Liver (tissue), 9 donors: ENCODE results near the gene MYBPC3. TPM values are rescaled to one million over a fixed set of nuclear protein-coding genes. Genes with fewer than 3 reads are reported as not detected.

Experiments
- DNase-seq: peaks from one replicate; pipeline ENCODE4 v3.0.0-alpha.2; 2017; ENCODE audit warnings: low spot score
- H3K27ac ChIP-seq, 2 donors: one replicate each; pipeline ENCODE4 v1.7.0; 2013; ENCODE audit warnings: inconsistent platforms in 2 of 2, low read length in 2 of 2, control low read depth in 1 of 2, low read depth in 1 of 2, mild to moderate bottlenecking in 1 of 2
- H3K27me3 ChIP-seq, 4 donors: one replicate each; pipeline versions ENCODE4 v1.6.1 to v1.7.0; 2013; ENCODE audit warnings: low read length in 3 of 4, inconsistent platforms in 1 of 4, mild to moderate bottlenecking in 1 of 4, moderate library complexity in 1 of 4; ENCODE audit not compliant: control insufficient read depth in 4 of 4, insufficient read depth in 4 of 4
- H3K36me3 ChIP-seq, 4 donors: one replicate each; pipeline versions ENCODE4 v1.6.1 to v1.7.0; 2013; ENCODE audit warnings: low read length in 3 of 4, mild to moderate bottlenecking in 3 of 4, low read depth in 1 of 4, moderate library complexity in 1 of 4; ENCODE audit not compliant: control insufficient read depth in 4 of 4, insufficient read depth in 3 of 4
- H3K4me1 ChIP-seq, 4 donors: one replicate each; pipeline versions ENCODE4 v1.6.1 to v1.7.0; 2013; ENCODE audit warnings: low read length in 3 of 4, mild to moderate bottlenecking in 3 of 4, moderate library complexity in 1 of 4; ENCODE audit not compliant: control insufficient read depth in 4 of 4, insufficient read depth in 4 of 4
- H3K4me3 ChIP-seq, 3 donors: one replicate each; pipeline versions ENCODE4 v1.6.1 to v1.7.0; 2013; ENCODE audit warnings: low read length in 3 of 3, control low read depth in 1 of 3, low read depth in 1 of 3, mild to moderate bottlenecking in 1 of 3
- H3K9ac ChIP-seq, 2 donors: one replicate each; pipeline ENCODE4 v1.7.0; 2013; ENCODE audit warnings: low read length in 2 of 2, mild to moderate bottlenecking in 2 of 2, moderate library complexity in 2 of 2, control low read depth in 1 of 2, low read depth in 1 of 2
- H3K9me3 ChIP-seq, 4 donors: one replicate each; pipeline versions ENCODE4 v1.6.1 to v1.7.0; 2013; ENCODE audit warnings: low read length in 3 of 4; ENCODE audit not compliant: control insufficient read depth in 4 of 4
- ATF3 ChIP-seq: IDR thresholded peaks from 2 replicates; pipeline ENCODE4 v1.6.1; 2016; ENCODE audit warnings: antibody characterized with exemption
- EGR1 ChIP-seq, 2 donors: IDR thresholded peaks; 2 replicates each; pipeline ENCODE4 v1.6.1; 2016 to 2018; ENCODE audit warnings: antibody characterized with exemption in 2 of 2, low read depth in 2 of 2
- FOXA1 ChIP-seq: IDR thresholded peaks from 2 replicates; pipeline ENCODE4 v1.6.1; 2016; ENCODE audit warnings: antibody characterized with exemption
- FOXA2 ChIP-seq: IDR thresholded peaks from 2 replicates; pipeline ENCODE4 v1.6.1; 2016; ENCODE audit warnings: antibody characterized with exemption
- GABPA ChIP-seq, 2 donors: IDR thresholded peaks in 1 of 2; conservative IDR thresholded peaks in 1 of 2; 2 replicates each; pipeline ENCODE4 v1.6.1; 2016; ENCODE audit warnings: antibody characterized with exemption in 2 of 2, mild to moderate bottlenecking in 1 of 2, moderate library complexity in 1 of 2
- HNF4A ChIP-seq, 2 donors: conservative IDR thresholded peaks; 2 replicates each; pipeline ENCODE4 v1.6.1; 2016; ENCODE audit warnings: antibody characterized with exemption in 2 of 2, mild to moderate bottlenecking in 2 of 2
- HNF4G ChIP-seq: IDR thresholded peaks from 2 replicates; pipeline ENCODE4 v1.6.1; 2016; ENCODE audit warnings: antibody characterized with exemption
- JUND ChIP-seq, 2 donors: IDR thresholded peaks; 2 replicates each; pipeline ENCODE4 v1.6.1; 2016; ENCODE audit warnings: antibody characterized with exemption in 2 of 2
- NR2F2 ChIP-seq: IDR thresholded peaks from 2 replicates; pipeline ENCODE4 v1.6.1; 2016; ENCODE audit warnings: antibody characterized with exemption
- RAD21 ChIP-seq, 2 donors: IDR thresholded peaks; 2 replicates each; pipeline ENCODE4 v1.6.1; 2016; ENCODE audit warnings: antibody characterized with exemption in 2 of 2, mild to moderate bottlenecking in 2 of 2
- RXRA ChIP-seq, 2 donors: IDR thresholded peaks; 2 replicates each; pipeline ENCODE4 v1.6.1; 2017 to 2018; ENCODE audit warnings: antibody characterized with exemption in 2 of 2, mild to moderate bottlenecking in 1 of 2
- SP1 ChIP-seq: IDR thresholded peaks from 2 replicates; pipeline ENCODE4 v1.6.1; 2018; ENCODE audit warnings: antibody characterized with exemption, mild to moderate bottlenecking
- TAF1 ChIP-seq: conservative IDR thresholded peaks from 2 replicates; pipeline ENCODE4 v1.6.1; 2016; ENCODE audit warnings: antibody characterized with exemption, mild to moderate bottlenecking
- YY1 ChIP-seq: IDR thresholded peaks from 2 replicates; pipeline ENCODE4 v1.6.1; 2016; ENCODE audit warnings: antibody characterized with exemption, mild to moderate bottlenecking
- WGBS: extraction: QIAGEN DNeasy Blood & Tissue Kit; methylation state at CpG from one replicate; pipeline ENCODE4 v1.1.7; 2013; 5-methylcytosine and 5-hydroxymethylcytosine counted together
- polyA plus RNA-seq, 2 donors: library from polyadenylated mRNA; stranded (reverse) in 1 of 2; unstranded in 1 of 2; fragments of 200-250 nt in 1 of 2; fragments of >200 nt in 1 of 2; fragmentation: Nextera tagmentation in 1 of 2; extraction: Ambion mirVana in 1 of 2; gene quantifications; one replicate each; pipeline versions ENCODE4 v1.2.1 to v1.2.3, GENCODE V29; 2013 to 2015
- total RNA-seq, 2 donors: library from RNA; depleted of rRNA; stranded (reverse); fragments of >200 nt; gene quantifications; one replicate each; pipeline ENCODE4 v1.2.3, GENCODE V29; 2014
- TF ChIP-seq, protein P1 (sequence below): IDR thresholded peaks from 2 replicates; pipeline ENCODE4 v1.6.1; 2016; ENCODE audit warnings: antibody characterized with exemption
- TF ChIP-seq, protein P2 (sequence below): IDR thresholded peaks from 2 replicates; pipeline ENCODE4 v1.6.1; 2016; ENCODE audit warnings: antibody characterized with exemption
- TF ChIP-seq, protein P3 (sequence below): fragments of 150-350 bp; IDR thresholded peaks from 2 replicates; pipeline ENCODE4 v1.5.1; 2017; ENCODE audit warnings: improper control_type of control experiment, low read depth, low read length; ENCODE audit not compliant: missing input control
- TF ChIP-seq, protein P4 (sequence below): IDR thresholded peaks from 2 replicates; pipeline ENCODE4 v1.6.1; 2016; ENCODE audit warnings: antibody characterized with exemption, mild to moderate bottlenecking
- donor health status: healthy.
- donor health status: healthy.
- donor health status: healthy.
- donor health status: healthy.
- donor health status: healthy.

MYBPC3 gene
- total and polyA plus RNA-seq, 4 donors: 0.01 to 0.25 TPM; not detected in 2

GRCh38 chr11:47358731-47359051 is 6.2 kb upstream of the MYBPC3 start:
- Histone ChIP-seq H3K4me3 (no peak overlapping the region), H3K9me3 (no peaks in the 10 kb centered on the region), H3K27ac (no peak overlapping the region), H3K27me3 (no peaks in the 10 kb centered on the region), H3K4me1 (peaks cover 0 to 6% (median 0%) of the 10 kb centered on the region in 4 donors), H3K36me3 (no peaks in the 10 kb centered on the region), H3K9ac (no peak overlapping the region)
- no peak for TF ChIP-seq RXRA (IDR thresholded peaks at IDR 0.05)
- TF ChIP-seq GABPA (IDR thresholded peaks at IDR 0.05 in 1 of 2, conservative IDR thresholded peaks at IDR 0.05 in 1 of 2): no peak
- TF ChIP-seq, protein P1, sequence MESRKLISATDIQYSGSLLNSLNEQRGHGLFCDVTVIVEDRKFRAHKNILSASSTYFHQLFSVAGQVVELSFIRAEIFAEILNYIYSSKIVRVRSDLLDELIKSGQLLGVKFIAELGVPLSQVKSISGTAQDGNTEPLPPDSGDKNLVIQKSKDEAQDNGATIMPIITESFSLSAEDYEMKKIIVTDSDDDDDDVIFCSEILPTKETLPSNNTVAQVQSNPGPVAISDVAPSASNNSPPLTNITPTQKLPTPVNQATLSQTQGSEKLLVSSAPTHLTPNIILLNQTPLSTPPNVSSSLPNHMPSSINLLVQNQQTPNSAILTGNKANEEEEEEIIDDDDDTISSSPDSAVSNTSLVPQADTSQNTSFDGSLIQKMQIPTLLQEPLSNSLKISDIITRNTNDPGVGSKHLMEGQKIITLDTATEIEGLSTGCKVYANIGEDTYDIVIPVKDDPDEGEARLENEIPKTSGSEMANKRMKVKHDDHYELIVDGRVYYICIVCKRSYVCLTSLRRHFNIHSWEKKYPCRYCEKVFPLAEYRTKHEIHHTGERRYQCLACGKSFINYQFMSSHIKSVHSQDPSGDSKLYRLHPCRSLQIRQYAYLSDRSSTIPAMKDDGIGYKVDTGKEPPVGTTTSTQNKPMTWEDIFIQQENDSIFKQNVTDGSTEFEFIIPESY: no peak
- TF ChIP-seq FOXA2: no peak
- TF ChIP-seq, protein P2, sequence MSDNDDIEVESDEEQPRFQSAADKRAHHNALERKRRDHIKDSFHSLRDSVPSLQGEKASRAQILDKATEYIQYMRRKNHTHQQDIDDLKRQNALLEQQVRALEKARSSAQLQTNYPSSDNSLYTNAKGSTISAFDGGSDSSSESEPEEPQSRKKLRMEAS: no peak
- TF ChIP-seq, protein P3, sequence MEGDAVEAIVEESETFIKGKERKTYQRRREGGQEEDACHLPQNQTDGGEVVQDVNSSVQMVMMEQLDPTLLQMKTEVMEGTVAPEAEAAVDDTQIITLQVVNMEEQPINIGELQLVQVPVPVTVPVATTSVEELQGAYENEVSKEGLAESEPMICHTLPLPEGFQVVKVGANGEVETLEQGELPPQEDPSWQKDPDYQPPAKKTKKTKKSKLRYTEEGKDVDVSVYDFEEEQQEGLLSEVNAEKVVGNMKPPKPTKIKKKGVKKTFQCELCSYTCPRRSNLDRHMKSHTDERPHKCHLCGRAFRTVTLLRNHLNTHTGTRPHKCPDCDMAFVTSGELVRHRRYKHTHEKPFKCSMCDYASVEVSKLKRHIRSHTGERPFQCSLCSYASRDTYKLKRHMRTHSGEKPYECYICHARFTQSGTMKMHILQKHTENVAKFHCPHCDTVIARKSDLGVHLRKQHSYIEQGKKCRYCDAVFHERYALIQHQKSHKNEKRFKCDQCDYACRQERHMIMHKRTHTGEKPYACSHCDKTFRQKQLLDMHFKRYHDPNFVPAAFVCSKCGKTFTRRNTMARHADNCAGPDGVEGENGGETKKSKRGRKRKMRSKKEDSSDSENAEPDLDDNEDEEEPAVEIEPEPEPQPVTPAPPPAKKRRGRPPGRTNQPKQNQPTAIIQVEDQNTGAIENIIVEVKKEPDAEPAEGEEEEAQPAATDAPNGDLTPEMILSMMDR: no peak
- no peak for TF ChIP-seq TAF1
- TF ChIP-seq NR2F2: no peak
- TF ChIP-seq HNF4G: no peak
- TF ChIP-seq FOXA1: no peak
- DNase-seq: no peak
- 92% methylated on average over 14 of the region's 14 CpGs for WGBS

DNA sequence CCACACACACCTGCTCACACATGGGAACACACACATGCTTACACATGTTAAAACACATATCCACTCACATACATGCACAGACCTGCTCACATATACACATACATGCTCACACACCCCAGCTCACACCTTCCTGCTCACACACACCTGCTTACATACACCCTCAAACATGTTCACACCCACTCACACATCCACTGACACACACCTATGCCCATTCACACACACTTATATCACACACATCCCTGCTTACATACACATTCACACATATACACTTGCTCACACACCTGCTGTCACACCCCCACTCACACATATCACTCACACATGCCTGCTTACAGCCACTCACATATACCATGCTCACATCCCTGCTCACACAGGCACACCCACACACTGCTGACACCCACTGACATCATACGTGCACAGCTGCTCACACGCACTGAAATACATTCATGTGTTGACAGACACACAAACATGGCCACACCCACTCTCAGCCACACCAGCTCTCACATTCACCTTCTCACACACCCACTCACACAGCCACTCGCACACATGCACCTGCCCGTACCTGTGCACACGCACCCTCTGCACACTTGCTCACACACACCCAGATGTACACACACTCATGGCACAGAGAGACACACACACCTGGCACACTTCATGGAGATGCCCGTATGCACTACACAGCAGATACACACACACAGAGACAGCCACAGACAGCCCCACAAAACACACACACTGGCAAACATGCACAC is 5.7 kb upstream of the MYBPC3 start:
- H3K9me3 ChIP-seq: no peaks in the 10 kb centered on the region
- WGBS: 95% methylated on average over 6 of the region's 6 CpGs
- H3K9ac ChIP-seq: no peak overlapping the region
- TF ChIP-seq JUND (IDR thresholded peaks at IDR 0.05) (no peak), GABPA (IDR thresholded peaks at IDR 0.05 in 1 of 2, conservative IDR thresholded peaks at IDR 0.05 in 1 of 2) (no peak), RXRA (IDR thresholded peaks at IDR 0.05) (no peak), EGR1 (IDR thresholded peaks at IDR 0.05; ENCODE audit: low read depth in 2 of 2) (no peak), FOXA1 (no peak), FOXA2 (no peak), NR2F2 (no peak), SP1 (no peak), ATF3 (no peak), HNF4G (no peak), YY1 (no peak), TAF1 (no peak), RAD21 (IDR thresholded peaks at IDR 0.05) (no peak), HNF4A (conservative IDR thresholded peaks at IDR 0.05) (no peak)
- TF ChIP-seq, protein P3: no peak
- TF ChIP-seq, protein P2: no peak
- TF ChIP-seq, protein P1: no peak
- TF ChIP-seq, protein P4, sequence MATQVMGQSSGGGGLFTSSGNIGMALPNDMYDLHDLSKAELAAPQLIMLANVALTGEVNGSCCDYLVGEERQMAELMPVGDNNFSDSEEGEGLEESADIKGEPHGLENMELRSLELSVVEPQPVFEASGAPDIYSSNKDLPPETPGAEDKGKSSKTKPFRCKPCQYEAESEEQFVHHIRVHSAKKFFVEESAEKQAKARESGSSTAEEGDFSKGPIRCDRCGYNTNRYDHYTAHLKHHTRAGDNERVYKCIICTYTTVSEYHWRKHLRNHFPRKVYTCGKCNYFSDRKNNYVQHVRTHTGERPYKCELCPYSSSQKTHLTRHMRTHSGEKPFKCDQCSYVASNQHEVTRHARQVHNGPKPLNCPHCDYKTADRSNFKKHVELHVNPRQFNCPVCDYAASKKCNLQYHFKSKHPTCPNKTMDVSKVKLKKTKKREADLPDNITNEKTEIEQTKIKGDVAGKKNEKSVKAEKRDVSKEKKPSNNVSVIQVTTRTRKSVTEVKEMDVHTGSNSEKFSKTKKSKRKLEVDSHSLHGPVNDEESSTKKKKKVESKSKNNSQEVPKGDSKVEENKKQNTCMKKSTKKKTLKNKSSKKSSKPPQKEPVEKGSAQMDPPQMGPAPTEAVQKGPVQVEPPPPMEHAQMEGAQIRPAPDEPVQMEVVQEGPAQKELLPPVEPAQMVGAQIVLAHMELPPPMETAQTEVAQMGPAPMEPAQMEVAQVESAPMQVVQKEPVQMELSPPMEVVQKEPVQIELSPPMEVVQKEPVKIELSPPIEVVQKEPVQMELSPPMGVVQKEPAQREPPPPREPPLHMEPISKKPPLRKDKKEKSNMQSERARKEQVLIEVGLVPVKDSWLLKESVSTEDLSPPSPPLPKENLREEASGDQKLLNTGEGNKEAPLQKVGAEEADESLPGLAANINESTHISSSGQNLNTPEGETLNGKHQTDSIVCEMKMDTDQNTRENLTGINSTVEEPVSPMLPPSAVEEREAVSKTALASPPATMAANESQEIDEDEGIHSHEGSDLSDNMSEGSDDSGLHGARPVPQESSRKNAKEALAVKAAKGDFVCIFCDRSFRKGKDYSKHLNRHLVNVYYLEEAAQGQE: no peak
- no peaks in the 10 kb centered on the region for H3K27me3 ChIP-seq
- peaks cover 0 to 6% (median 0%) of the 10 kb centered on the region in 4 donors for H3K4me1 ChIP-seq
- no peak for DNase-seq
- no peaks in the 10 kb centered on the region for H3K36me3 ChIP-seq
- H3K27ac ChIP-seq: no peak overlapping the region
- no peak overlapping the region for H3K4me3 ChIP-seq
